Nephron progenitor cell (in vitro differentiated cells): ENCODE results near the gene C1orf35.

Experiments used
- DNase-seq: peaks from one replicate; pipeline ENCODE4 v3.0.0; 2021
- H3K27ac Mint-ChIP-seq: 2 replicates; pipeline ENCODE4 v1.8.0; 2021; ENCODE audit warnings: mild to moderate bottlenecking, moderate library complexity, mixed read lengths
- H3K27me3 Mint-ChIP-seq: 2 replicates; pipeline ENCODE4 v1.8.0; 2021; ENCODE audit warnings: mild to moderate bottlenecking, low read depth, mixed read lengths; ENCODE audit not compliant: poor library complexity
- H3K36me3 Mint-ChIP-seq: 2 replicates; pipeline ENCODE4 v1.8.0; 2021; ENCODE audit warnings: low read depth, mixed read lengths
- H3K4me1 Mint-ChIP-seq: 2 replicates; pipeline ENCODE4 v1.8.0; 2021; ENCODE audit warnings: mixed read lengths
- H3K4me3 Mint-ChIP-seq: 2 replicates; pipeline ENCODE4 v1.8.0; 2021; ENCODE audit warnings: mild to moderate bottlenecking, moderate library complexity, mixed read lengths
- H3K9me3 Mint-ChIP-seq: 2 replicates; pipeline ENCODE4 v1.8.0; 2021; ENCODE audit warnings: mild to moderate bottlenecking, moderate library complexity, mixed read lengths
- CTCF ChIP-seq: fragments of 200-600 bp; sonication (generic); IDR thresholded peaks from 2 replicates; pipeline ENCODE4 v1.5.0; 2021; ENCODE audit warnings: antibody characterized with exemption

The C1orf35 gene

GRCh38 chr1:228125185-228125584 lies 22.1 kb upstream of the C1orf35 start:
- H3K27me3 Mint-ChIP-seq = peaks cover 92% of the 10 kb centered on the region
- peaks cover 12% of the 10 kb centered on the region for H3K9me3 Mint-ChIP-seq
- DNase-seq = no peak

GRCh38 chr1:228123505-228123904 lies 20.4 kb upstream of the C1orf35 start:
- no peak overlapping the region for H3K27ac Mint-ChIP-seq
- H3K9me3 Mint-ChIP-seq = peaks cover 28% of the 10 kb centered on the region
- DNase-seq = no peak
- H3K4me1 Mint-ChIP-seq = no peaks in the 10 kb centered on the region
- no peak overlapping the region for H3K4me3 Mint-ChIP-seq
- no peaks in the 10 kb centered on the region for H3K36me3 Mint-ChIP-seq
- TF ChIP-seq CTCF = no peak
- peaks cover 80% of the 10 kb centered on the region for H3K27me3 Mint-ChIP-seq

More at GRCh38 chr1:228125185-228125584, 22.1 kb upstream of the C1orf35 start:
- Mint-ChIP-seq H3K36me3 (no peaks in the 10 kb centered on the region), H3K4me3 (no peak overlapping the region), H3K4me1 (no peaks in the 10 kb centered on the region), H3K27ac (no peak overlapping the region)
- TF ChIP-seq CTCF = no peak

GRCh38 chr1:228122921-228123441 lies 19.9 kb upstream of the C1orf35 start:
- no peak overlapping the region for H3K27ac Mint-ChIP-seq
- TF ChIP-seq CTCF = no peak
- H3K27me3 Mint-ChIP-seq = peaks cover 77% of the 10 kb centered on the region
- H3K9me3 Mint-ChIP-seq = peaks cover 32% of the 10 kb centered on the region
- peaks cover 2% of the 10 kb centered on the region for H3K36me3 Mint-ChIP-seq
- no peak overlapping the region for H3K4me3 Mint-ChIP-seq
- DNase-seq = no peak
- H3K4me1 Mint-ChIP-seq = no peaks in the 10 kb centered on the region

- H3K27me3 Mint-ChIP-seq = peaks cover 65% of the 10 kb centered on the region
- peaks cover 9% of the 10 kb centered on the region for H3K36me3 Mint-ChIP-seq
- H3K27ac Mint-ChIP-seq = no peak overlapping the region
- TF ChIP-seq CTCF = no peak
- H3K4me3 Mint-ChIP-seq = no peak overlapping the region
- no peak for DNase-seq
- no peaks in the 10 kb centered on the region for H3K4me1 Mint-ChIP-seq
- peaks cover 49% of the 10 kb centered on the region for H3K9me3 Mint-ChIP-seq
Observed at GRCh38 chr1:228120857-228121489, 17.8 kb upstream of the C1orf35 start.

GRCh38 chr1:228120351-228120750 lies 17.2 kb upstream of the C1orf35 start:
- no peaks in the 10 kb centered on the region for H3K4me1 Mint-ChIP-seq

More at GRCh38 chr1:228120351-228120750, 17.2 kb upstream of the C1orf35 start:
- peaks cover 60% of the 10 kb centered on the region for H3K27me3 Mint-ChIP-seq
- H3K27ac Mint-ChIP-seq = no peak overlapping the region
- TF ChIP-seq CTCF = no peak
- peaks cover 9% of the 10 kb centered on the region for H3K36me3 Mint-ChIP-seq
- no peak overlapping the region for H3K4me3 Mint-ChIP-seq
- DNase-seq = no peak
- H3K9me3 Mint-ChIP-seq = peaks cover 55% of the 10 kb centered on the region
